ENCODE measurements around the gene DAND5. TPM values are rescaled to one million over a fixed set of nuclear protein-coding genes. Genes with fewer than 3 reads are reported as not detected.

Gene DAND5
- total and polyA plus RNA-seq, 2 of the 13 experiments (the other 11 are each of a cell fraction or from before 2014, with no cell fraction given) = 0.04 TPM; not detected in 1

DNA sequence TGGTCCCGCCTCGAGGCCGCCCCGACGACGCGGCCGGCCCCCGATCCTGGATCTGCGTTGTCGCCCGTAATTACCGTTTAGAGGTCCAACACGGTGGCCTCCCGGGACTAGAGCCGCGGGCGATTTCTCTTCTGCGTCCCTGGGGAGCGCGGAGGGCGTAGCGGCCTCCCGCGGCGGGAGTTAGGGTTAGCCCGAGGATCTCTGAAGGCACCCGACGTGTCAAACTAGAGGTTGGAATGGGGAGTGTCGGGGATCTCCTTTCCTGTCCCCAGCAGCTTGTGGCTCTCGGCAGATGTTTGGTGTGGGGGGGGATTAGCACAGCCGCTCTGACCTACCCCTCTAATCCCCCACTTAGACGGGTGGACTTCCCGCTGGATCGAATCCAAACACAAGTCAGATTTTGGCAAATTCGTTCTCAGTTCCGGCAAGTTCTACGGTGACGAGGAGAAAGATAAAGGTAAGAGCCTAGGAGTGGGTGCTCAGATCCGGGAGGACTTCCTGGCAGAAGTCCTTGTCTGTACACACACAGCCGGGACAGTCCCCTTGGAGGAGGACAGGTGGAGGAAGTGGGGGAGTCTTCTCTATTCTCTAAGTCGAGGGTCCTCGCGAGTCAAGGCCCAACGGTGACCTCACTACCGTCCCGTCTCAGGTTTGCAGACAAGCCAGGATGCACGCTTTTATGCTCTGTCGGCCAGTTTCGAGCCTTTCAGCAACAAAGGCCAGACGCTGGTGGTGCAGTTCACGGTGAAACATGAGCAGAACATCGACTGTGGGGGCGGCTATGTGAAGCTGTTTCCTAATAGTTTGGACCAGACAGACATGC is 30.4 kb upstream of the DAND5 start (continued):
- TF ChIP-seq, protein P1, sequence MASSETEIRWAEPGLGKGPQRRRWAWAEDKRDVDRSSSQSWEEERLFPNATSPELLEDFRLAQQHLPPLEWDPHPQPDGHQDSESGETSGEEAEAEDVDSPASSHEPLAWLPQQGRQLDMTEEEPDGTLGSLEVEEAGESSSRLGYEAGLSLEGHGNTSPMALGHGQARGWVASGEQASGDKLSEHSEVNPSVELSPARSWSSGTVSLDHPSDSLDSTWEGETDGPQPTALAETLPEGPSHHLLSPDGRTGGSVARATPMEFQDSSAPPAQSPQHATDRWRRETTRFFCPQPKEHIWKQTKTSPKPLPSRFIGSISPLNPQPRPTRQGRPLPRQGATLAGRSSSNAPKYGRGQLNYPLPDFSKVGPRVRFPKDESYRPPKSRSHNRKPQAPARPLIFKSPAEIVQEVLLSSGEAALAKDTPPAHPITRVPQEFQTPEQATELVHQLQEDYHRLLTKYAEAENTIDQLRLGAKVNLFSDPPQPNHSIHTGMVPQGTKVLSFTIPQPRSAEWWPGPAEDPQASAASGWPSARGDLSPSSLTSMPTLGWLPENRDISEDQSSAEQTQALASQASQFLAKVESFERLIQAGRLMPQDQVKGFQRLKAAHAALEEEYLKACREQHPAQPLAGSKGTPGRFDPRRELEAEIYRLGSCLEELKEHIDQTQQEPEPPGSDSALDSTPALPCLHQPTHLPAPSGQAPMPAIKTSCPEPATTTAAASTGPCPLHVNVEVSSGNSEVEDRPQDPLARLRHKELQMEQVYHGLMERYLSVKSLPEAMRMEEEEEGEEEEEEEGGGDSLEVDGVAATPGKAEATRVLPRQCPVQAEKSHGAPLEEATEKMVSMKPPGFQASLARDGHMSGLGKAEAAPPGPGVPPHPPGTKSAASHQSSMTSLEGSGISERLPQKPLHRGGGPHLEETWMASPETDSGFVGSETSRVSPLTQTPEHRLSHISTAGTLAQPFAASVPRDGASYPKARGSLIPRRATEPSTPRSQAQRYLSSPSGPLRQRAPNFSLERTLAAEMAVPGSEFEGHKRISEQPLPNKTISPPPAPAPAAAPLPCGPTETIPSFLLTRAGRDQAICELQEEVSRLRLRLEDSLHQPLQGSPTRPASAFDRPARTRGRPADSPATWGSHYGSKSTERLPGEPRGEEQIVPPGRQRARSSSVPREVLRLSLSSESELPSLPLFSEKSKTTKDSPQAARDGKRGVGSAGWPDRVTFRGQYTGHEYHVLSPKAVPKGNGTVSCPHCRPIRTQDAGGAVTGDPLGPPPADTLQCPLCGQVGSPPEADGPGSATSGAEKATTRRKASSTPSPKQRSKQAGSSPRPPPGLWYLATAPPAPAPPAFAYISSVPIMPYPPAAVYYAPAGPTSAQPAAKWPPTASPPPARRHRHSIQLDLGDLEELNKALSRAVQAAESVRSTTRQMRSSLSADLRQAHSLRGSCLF (CRISPR knock-in tag; IDR thresholded peaks at IDR 0.05; ENCODE audit: borderline replicate concordance) = no peak
- no peak for TF ChIP-seq KDM1A (CRISPR knock-in tag; IDR thresholded peaks at IDR 0.05)
- TF ChIP-seq, protein P2, sequence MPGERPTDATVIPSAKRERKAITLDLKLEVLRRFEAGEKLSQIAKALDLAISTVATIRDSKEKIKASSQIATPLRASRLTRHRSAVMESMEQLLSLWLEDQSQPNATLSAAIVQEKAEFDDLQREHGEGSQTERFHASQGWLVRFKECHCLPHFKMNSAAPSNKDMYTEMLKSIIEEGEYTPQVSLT (CRISPR knock-in tag; IDR thresholded peaks at IDR 0.05; ENCODE audit: borderline replicate concordance, low read depth) = no peak
- TF ChIP-seq ZNF7 (CRISPR knock-in tag; IDR thresholded peaks at IDR 0.05) = no peak
- no peak for TF ChIP-seq KLF15 (CRISPR knock-in tag; IDR thresholded peaks at IDR 0.05; ENCODE audit: borderline replicate concordance)
- TF ChIP-seq, protein P3, sequence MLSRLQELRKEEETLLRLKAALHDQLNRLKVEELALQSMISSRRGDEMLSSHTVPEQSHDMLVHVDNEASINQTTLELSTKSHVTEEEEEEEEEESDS (CRISPR knock-in tag; IDR thresholded peaks at IDR 0.05; ENCODE audit: borderline replicate concordance) = no peak
- TF ChIP-seq KLF13 (CRISPR knock-in tag; IDR thresholded peaks at IDR 0.05) = no peak
- TF ChIP-seq ZFP36L2 (CRISPR knock-in tag; IDR thresholded peaks at IDR 0.05) = no peak
- TF ChIP-seq, protein P4, sequence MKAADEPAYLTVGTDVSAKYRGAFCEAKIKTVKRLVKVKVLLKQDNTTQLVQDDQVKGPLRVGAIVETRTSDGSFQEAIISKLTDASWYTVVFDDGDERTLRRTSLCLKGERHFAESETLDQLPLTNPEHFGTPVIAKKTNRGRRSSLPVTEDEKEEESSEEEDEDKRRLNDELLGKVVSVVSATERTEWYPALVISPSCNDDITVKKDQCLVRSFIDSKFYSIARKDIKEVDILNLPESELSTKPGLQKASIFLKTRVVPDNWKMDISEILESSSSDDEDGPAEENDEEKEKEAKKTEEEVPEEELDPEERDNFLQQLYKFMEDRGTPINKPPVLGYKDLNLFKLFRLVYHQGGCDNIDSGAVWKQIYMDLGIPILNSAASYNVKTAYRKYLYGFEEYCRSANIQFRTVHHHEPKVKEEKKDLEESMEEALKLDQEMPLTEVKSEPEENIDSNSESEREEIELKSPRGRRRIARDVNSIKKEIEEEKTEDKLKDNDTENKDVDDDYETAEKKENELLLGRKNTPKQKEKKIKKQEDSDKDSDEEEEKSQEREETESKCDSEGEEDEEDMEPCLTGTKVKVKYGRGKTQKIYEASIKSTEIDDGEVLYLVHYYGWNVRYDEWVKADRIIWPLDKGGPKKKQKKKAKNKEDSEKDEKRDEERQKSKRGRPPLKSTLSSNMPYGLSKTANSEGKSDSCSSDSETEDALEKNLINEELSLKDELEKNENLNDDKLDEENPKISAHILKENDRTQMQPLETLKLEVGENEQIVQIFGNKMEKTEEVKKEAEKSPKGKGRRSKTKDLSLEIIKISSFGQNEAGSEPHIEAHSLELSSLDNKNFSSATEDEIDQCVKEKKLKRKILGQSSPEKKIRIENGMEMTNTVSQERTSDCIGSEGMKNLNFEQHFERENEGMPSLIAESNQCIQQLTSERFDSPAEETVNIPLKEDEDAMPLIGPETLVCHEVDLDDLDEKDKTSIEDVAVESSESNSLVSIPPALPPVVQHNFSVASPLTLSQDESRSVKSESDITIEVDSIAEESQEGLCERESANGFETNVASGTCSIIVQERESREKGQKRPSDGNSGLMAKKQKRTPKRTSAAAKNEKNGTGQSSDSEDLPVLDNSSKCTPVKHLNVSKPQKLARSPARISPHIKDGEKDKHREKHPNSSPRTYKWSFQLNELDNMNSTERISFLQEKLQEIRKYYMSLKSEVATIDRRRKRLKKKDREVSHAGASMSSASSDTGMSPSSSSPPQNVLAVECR (CRISPR knock-in tag; IDR thresholded peaks at IDR 0.05; ENCODE audit: borderline replicate concordance) = peak; percentile 2; the same call in 1 of the 2 replicates
- no peak for TF ChIP-seq HDAC1 (CRISPR knock-in tag; IDR thresholded peaks at IDR 0.05)
- no peak for TF ChIP-seq ZNF337 (CRISPR knock-in tag; IDR thresholded peaks at IDR 0.05; ENCODE audit: borderline replicate concordance, low read depth)
- TF ChIP-seq ZNF230 (CRISPR knock-in tag; IDR thresholded peaks at IDR 0.05) = peak; percentile 75; the same call in 1 of the 2 replicates
- TF ChIP-seq, protein P5, sequence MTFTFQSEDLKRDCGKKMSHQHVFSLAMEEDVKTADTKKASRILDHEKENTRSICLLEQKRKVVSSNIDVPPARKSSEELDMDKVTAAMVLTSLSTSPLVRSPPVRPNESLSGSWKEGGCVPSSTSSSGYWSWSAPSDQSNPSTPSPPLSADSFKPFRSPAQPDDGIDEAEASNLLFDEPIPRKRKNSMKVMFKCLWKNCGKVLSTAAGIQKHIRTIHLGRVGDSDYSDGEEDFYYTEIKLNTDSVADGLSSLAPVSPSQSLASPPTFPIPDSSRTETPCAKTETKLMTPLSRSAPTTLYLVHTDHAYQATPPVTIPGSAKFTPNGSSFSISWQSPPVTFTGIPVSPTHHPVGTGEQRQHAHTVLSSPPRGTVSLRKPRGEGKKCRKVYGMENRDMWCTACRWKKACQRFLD (CRISPR knock-in tag; IDR thresholded peaks at IDR 0.05; ENCODE audit: borderline replicate concordance) = 0 out of 2 replicates have a peak, but pooled peaks have one; percentile 7
- TF ChIP-seq ELF4 (CRISPR knock-in tag; IDR thresholded peaks at IDR 0.05; ENCODE audit: borderline replicate concordance) = no peak
- TF ChIP-seq, protein P6, sequence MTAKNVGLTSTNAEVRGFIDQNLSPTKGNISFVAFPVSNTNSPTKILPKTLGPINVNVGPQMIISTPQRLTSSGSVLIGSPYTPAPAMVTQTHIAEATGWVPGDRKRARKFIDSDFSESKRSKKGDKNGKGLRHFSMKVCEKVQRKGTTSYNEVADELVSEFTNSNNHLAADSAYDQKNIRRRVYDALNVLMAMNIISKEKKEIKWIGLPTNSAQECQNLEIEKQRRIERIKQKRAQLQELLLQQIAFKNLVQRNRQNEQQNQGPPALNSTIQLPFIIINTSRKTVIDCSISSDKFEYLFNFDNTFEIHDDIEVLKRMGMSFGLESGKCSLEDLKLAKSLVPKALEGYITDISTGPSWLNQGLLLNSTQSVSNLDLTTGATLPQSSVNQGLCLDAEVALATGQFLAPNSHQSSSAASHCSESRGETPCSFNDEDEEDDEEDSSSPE (CRISPR knock-in tag; IDR thresholded peaks at IDR 0.05) = no peak

Data from HepG2 (cell line).